ENCODE results near the gene CYP2C19.

- TF ChIP-seq CTCF (IDR thresholded peaks at IDR 0.05; ENCODE audit: low read depth, low read length) (no peak), POLR2A (IDR thresholded peaks at IDR 0.05; ENCODE audit: extremely low read depth, insufficient read length) (no peak)
Measured at GRCh38 chr10:94785211-94785610, 22.7 kb downstream of the CYP2C19 start.

Data from NB4 (cell line).